Testis (tissue), 3 donors: ENCODE measurements around the gene PTEN. TPM values are rescaled to one million over a fixed set of nuclear protein-coding genes. Genes with fewer than 3 reads are reported as not detected.
"Not testable (repeated sequence)": the region's sequence is repeated elsewhere in the genome, so short reads cannot be mapped to it uniquely, and the experiment has no call there.

Experiments used
- DNase-seq: peaks from one replicate; pipeline ENCODE4 v3.0.0-alpha.2; 2019
- H3K27ac ChIP-seq, 2 donors: fragments of 200-600 bp; sonication (generic); one replicate each; pipeline ENCODE4 v1.5.1; 2019
- H3K27me3 ChIP-seq: fragments of 200-600 bp; sonication (generic); one replicate; pipeline ENCODE4 v1.5.1; 2019
- H3K36me3 ChIP-seq: fragments of 200-600 bp; sonication (generic); one replicate; pipeline ENCODE4 v1.5.1; 2017; ENCODE audit warnings: low read depth; ENCODE audit errors: missing control alignments
- H3K4me1 ChIP-seq: fragments of 200-600 bp; sonication (generic); one replicate; pipeline ENCODE4 v1.5.1; 2019
- H3K4me3 ChIP-seq, 2 donors: fragments of 200-600 bp; sonication (generic); one replicate each; pipeline ENCODE4 v1.5.1; 2017 to 2019
- H3K9me3 ChIP-seq: fragments of 200-600 bp; sonication (generic); one replicate; pipeline ENCODE4 v1.5.1; 2017
- CTCF ChIP-seq, 3 experiments: fragments of 450-650 bp in 2 of 3; fragments of 200-600 bp in 1 of 3; sonication (generic) in 1 of 3; IDR thresholded peaks; one replicate each; pipeline ENCODE4 v1.5.1; 2016 to 2019; ENCODE audit warnings: antibody characterized with exemption in 3 of 3, mild to moderate bottlenecking in 2 of 3, moderate library complexity in 1 of 3
- POLR2A ChIP-seq: fragments of 450-650 bp; IDR thresholded peaks from one replicate; pipeline ENCODE4 v1.6.1; 2017; ENCODE audit warnings: antibody characterized with exemption, mild to moderate bottlenecking, moderate library complexity
- WGBS, 2 donors: methylation state at CpG; one replicate each; pipeline ENCODE4 v1.1.5; 2018; 5-methylcytosine and 5-hydroxymethylcytosine counted together
- intact Hi-C: fragments of 100-400 bp; cut with DNase I; formaldehyde crosslinking; loops from one replicate; pipeline ENCODE4 v1.15.1; 2023; ENCODE audit warnings: low total_unique reads
- polyA plus RNA-seq: library from polyadenylated mRNA; stranded (reverse); fragments of 350-450 nt; fragmentation: Illumina TruSeq; extraction: RNeasy Lipid Tissue Mini Kit (QIAGEN cat#74804); gene quantifications from one replicate; pipeline ENCODE4 v1.2.3, GENCODE V29; 2014; ENCODE audit warnings: low read depth, low replicate concordance; ENCODE audit not compliant: insufficient read depth
- total RNA-seq, 2 donors: library from RNA; depleted of rRNA; stranded (reverse); fragments of >200 nt; gene quantifications; one replicate each; pipeline ENCODE4 v1.2.3, GENCODE V29; 2016

The PTEN gene
- total and polyA plus RNA-seq, 3 donors from 2014 or later, result 85.4 to 118 (median 96.8) TPM

- intact Hi-C loops, result no loop called here
- no peaks in the 10 kb centered on the region for H3K4me1 ChIP-seq
- no peak overlapping the region for H3K4me3 ChIP-seq
- 89 to 94% methylated on average over 2 of the region's 2 CpGs for WGBS, 2 donors
- H3K9me3 ChIP-seq, result no peaks in the 10 kb centered on the region
- DNase-seq, result no peak
- H3K36me3 ChIP-seq, result no peaks in the 10 kb centered on the region
- no peak overlapping the region for H3K27ac ChIP-seq
- no peaks in the 10 kb centered on the region for H3K27me3 ChIP-seq
- no peak for TF ChIP-seq POLR2A
- no peak for TF ChIP-seq CTCF (IDR thresholded peaks at IDR 0.05)
Measured at GRCh38 chr10:87827681-87828080, 35.7 kb upstream of the PTEN start.

GRCh38 chr10:87829051-87829450 is 34.4 kb upstream of the PTEN start:
- intact Hi-C loops, H3K27me3 ChIP-seq, H3K36me3 ChIP-seq, H3K4me3 ChIP-seq, DNase-seq, H3K9me3 ChIP-seq, H3K4me1 ChIP-seq, H3K27ac ChIP-seq: not testable (repeated sequence)
- WGBS, 2 donors, result 95 to 97% methylated on average over 4 of the region's 4 CpGs

GRCh38 chr10:87829986-87830729 is 33.3 kb upstream of the PTEN start:
- H3K27ac ChIP-seq, result no peak overlapping the region
- H3K4me1 ChIP-seq, result no peaks in the 10 kb centered on the region
- H3K36me3 ChIP-seq, result no peaks in the 10 kb centered on the region
- no peaks in the 10 kb centered on the region for H3K27me3 ChIP-seq
- intact Hi-C loops, result no loop called here
- H3K4me3 ChIP-seq, result no peak overlapping the region
- H3K9me3 ChIP-seq, result no peaks in the 10 kb centered on the region
- TF ChIP-seq POLR2A (no peak), CTCF (IDR thresholded peaks at IDR 0.05) (no peak)
- DNase-seq, result no peak

- DNase-seq, result no peak
- WGBS, 2 donors, result 94 to 95% methylated on average over 4 of the region's 4 CpGs
- Histone ChIP-seq H3K27me3 (no peaks in the 10 kb centered on the region), H3K9me3 (no peaks in the 10 kb centered on the region), H3K36me3 (no peaks in the 10 kb centered on the region), H3K4me3 (no peak overlapping the region), H3K4me1 (no peaks in the 10 kb centered on the region), H3K27ac (no peak overlapping the region)
- intact Hi-C loops, result no loop called here
- TF ChIP-seq CTCF (IDR thresholded peaks at IDR 0.05), result no peak
- TF ChIP-seq POLR2A, result no peak
Measured at GRCh38 chr10:87836098-87836497, 27.3 kb upstream of the PTEN start.

- Histone ChIP-seq H3K36me3 (no peaks in the 10 kb centered on the region), H3K4me1 (no peaks in the 10 kb centered on the region), H3K27me3 (no peaks in the 10 kb centered on the region), H3K4me3 (no peak overlapping the region), H3K9me3 (no peaks in the 10 kb centered on the region), H3K27ac (no peak overlapping the region)
- intact Hi-C loops, result no loop called here
- TF ChIP-seq POLR2A (no peak), CTCF (IDR thresholded peaks at IDR 0.05) (no peak)
- no peak for DNase-seq
Measured at GRCh38 chr10:87837445-87837844, 26.0 kb upstream of the PTEN start.
